GOT3 (cell line): Measurements from ENCODE around the gene ARL16.

Source experiments
- DNase-seq: peaks from one replicate; lab custom pipeline; 2025; ENCODE audit warnings: mixed read lengths; lab: John Stamatoyannopoulos, UW

Gene ARL16

DNA sequence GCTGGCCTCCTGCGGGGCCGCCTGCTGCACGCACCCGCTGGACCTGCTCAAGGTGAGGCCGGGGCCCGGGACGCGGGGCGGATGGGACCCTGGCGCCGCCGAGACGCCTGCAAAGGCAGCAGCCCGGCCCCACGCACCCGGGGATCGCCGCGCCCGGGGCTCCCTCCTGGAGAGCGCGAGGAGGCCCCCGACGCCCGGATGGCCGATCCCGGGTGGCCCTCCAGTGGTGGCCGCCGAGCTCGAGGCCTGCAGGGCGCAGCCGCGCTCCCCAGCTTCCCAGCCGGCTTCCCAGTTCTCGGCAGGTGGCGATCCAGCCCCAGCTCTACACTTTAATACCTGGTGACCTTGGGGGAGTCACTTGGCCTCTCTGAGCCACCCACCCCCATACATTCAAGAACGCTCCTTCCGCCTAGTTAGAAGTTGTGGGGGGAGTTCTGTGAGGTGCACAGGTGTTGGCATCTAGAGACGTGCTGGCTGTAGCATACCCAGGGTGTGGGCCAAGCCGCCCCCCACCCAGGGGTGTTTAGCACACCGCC lies 28.9 kb upstream of the ARL16 start:
- no peak for DNase-seq

DNA sequence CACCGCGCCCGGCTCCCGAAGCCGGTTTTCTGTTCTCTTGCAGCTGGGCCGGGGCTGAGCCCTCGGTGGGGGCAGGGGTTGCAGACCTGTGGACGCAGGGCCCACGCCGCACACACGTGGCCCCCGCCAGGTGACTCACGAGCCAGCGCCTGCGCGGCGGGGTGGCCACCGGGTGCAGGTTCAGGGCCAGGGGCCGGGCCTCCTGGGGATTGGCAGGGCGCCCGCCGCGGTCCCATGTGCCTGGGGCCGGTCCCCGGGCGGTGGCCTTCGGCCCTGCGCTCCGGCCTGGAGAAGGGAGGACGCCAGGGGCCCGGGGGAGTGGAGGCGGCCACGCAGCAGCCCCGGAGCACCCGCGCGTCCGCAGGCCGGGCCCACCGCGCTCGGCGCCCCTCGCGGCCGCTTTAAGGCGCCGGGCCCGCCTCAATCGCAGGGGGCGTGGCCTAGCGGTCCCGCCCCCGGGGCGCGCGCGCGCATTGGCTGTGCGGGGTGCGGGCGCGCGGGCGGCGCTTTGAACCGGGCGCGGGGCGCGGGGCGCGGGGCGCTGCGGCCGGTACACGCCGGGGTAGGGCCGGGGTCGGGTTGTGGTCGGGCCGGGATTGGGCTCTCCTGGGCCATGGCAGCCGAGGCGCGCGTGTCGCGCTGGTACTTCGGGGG lies 28.3 kb upstream of the ARL16 start, which contains the start of gene SLC25A10:
TSS of gene SLC25A10 (plus strand) at position 471 of the 654 bp plus-strand sequence. CDS start at position 614, 143 bp downstream.
- DNase-seq: peak; percentile 56

- DNase-seq: no peak
Measured at GRCh38 chr17:81710514-81711308, 27.1 kb upstream of the ARL16 start.

GRCh38 chr17:81708739-81709185 lies 25.2 kb upstream of the ARL16 start:
- DNase-seq: no peak

DNA sequence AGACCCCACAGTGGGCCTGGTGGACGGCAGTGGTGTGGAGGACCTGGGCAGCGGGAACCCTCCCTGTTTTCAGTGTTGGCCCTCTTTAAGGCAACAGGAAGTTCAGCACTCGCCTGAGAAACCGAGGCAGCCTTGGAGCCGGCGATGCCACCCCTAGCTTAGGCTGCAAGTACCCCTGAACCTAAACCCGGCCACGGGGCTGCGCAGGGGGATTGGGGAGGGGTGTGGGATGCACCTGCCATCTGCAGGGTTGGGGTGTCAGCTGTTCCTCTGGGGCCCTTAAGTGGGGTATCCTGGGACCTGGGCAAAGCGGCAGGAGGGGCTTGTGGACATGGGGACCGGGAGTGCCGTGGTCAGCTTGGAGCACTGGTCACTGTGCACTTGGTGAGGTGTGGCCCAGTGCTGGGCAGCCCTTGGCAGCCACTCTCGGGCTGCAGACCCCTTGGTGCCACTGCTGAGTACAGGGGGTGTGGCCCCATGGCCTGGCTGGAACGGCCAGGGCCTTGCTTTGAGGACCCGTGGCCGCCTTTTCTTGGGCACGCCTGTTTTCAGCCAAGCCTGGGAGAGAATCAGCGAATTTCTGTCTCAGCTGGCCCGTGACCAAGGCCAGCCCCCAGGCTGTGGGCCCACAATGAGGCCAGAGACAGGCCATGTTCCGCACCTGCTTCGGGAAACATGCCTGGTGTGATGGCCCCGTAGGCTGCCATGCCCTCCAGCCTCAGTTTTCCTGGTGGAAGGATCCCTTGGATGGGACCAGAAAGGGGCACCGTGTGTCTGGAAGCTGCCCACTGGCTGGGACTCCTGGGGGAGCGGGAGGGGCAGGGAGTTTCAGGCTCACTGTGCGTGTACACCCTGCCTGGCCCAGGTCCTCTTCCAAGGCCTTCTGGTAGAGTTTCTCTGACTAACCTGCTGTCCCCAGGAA lies 24.4 kb upstream of the ARL16 start:
- no peak for DNase-seq

GRCh38 chr17:81706757-81707624 lies 23.4 kb upstream of the ARL16 start:
- no peak for DNase-seq

DNA sequence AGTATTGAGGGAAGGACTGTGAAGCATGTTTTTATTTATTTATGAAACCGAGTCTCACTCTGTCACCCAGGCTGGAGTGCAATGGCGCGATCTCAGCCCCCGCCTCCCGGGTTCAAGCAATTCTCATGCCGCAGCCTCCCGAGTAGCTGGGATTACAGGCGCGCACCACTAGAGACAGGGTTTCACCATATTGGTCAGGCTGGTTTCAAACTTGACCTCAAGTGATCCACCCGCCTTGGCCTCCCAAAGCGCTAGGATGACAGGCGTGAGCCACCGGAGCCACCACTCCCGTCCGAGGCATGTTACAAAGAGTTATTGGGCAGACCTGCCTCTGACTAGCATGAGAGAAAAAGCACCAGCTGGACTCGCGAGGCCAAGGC lies 22.6 kb upstream of the ARL16 start:
- no peak for DNase-seq

DNA sequence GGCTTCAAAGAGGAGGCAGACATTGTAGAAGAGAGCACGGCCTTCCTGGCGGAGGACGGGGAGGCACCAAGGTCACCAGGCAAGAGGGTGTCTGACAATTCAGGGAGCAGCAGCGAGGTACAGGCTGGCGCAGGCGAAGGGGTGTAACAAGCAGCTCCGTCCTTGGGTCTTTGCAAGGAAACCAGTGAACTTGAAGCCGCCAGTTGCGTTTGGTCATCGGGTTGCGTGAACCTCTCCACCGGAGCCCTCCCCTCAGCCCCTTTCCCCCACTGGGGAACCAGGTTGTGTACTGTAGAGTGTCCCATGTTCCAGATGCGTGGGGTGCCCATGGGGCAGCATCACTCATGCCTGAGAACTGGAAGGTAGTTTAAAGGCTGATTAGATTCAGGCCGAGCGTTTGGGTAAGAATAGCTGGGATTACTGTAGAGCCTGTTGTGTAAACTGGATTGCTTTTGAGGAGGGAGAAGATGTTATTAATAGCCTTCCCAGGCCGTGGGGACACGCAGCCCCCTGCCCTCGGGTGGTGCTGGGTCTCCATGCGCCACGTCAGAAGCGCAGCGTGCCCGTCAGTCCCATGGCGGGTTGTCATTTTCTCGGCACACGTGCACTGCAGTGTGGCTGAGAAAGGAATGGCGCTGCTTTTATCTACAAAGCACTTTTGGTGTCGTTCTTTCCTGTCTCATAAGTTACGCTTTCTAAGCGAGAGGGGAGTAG lies 22.1 kb upstream of the ARL16 start:
- DNase-seq: no peak

GRCh38 chr17:81703747-81704654 lies 20.4 kb upstream of the ARL16 start:
- no peak for DNase-seq

GRCh38 chr17:81702934-81703746 lies 19.5 kb upstream of the ARL16 start, which contains the start of gene MRPL12:
MRPL12 (plus strand) TSS chr17:81703367; CDS start chr17:81703502, 135 bp downstream.
- peak; percentile 62 for DNase-seq

- DNase-seq: no peak
Measured at GRCh38 chr17:81701288-81702071, 17.9 kb upstream of the ARL16 start.

GRCh38 chr17:81700353-81701287 lies 17.0 kb upstream of the ARL16 start:
- no peak for DNase-seq

DNA sequence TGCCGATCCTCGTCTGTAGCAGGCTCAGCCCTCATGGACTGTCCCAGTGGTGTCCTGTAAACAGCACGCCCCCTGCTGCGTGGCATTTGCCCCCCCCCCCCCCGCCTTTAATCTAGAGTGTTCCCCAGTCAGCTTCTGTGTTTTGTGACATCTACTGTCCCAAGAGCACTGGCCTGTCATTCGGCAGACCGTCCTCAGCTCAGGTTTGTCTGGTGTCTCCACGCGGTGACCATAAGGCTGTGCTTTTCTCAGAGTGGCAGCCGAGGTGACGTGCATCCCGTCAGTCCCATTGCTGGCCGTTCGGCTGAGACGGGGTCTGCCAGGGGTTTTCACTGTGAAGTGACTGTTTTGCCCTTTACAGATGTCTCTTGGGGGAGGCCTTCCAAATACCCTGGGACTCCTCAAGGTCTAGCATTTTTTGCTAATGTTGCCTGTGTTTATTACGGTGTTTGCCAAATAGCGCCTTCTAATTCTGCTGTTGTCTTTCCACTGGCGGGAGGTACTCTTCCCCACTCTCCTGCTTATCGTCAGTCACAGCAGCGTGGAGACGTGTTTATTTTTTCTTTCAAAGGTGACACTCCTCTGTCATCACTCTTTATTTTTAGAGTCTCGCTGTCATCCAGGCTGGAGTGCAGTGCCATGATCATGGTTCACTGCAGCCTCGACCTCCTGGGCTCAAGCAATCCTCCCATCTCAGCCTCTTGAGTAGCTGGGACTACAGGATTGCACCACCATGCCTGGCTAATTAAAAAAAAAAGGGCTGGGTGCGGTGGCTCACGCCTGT lies 13.9 kb upstream of the ARL16 start:
- DNase-seq: no peak

- DNase-seq: no peak
Measured at GRCh38 chr17:81696218-81696941, 12.8 kb upstream of the ARL16 start.

GRCh38 chr17:81695801-81696200 lies 12.2 kb upstream of the ARL16 start:
- DNase-seq: no peak
